HG02870 (cell line): ENCODE data around the gene SEMA6A.

Experiments used
- ATAC-seq: cut with Tn5 transposase; IDR thresholded peaks from one replicate; pipeline ENCODE4 v1.9.1; 2021; ENCODE audit warnings: mild to moderate bottlenecking, moderate library complexity; ENCODE audit not compliant: unreplicated experiment

Gene SEMA6A

GRCh38 chr5:116442931-116443551, 131.6 kb downstream of the SEMA6A start:
- no peak for ATAC-seq

- no peak for ATAC-seq
Measured at GRCh38 chr5:116442095-116442534, 132.5 kb downstream of the SEMA6A start.

- no peak for ATAC-seq
Measured at GRCh38 chr5:116441223-116441622, 133.4 kb downstream of the SEMA6A start.

- ATAC-seq = no peak
Measured at GRCh38 chr5:116440457-116441001, 134.1 kb downstream of the SEMA6A start.

- ATAC-seq = no peak
Measured at GRCh38 chr5:116439905-116440304, 134.7 kb downstream of the SEMA6A start.

GRCh38 chr5:116438979-116439554, 135.6 kb downstream of the SEMA6A start:
- ATAC-seq = no peak

- ATAC-seq = no peak
Measured at GRCh38 chr5:116437922-116438578, 136.6 kb downstream of the SEMA6A start.

GRCh38 chr5:116437351-116437705, 137.3 kb downstream of the SEMA6A start:
- ATAC-seq = no peak

GRCh38 chr5:116436674-116437350, 137.8 kb downstream of the SEMA6A start:
- no peak for ATAC-seq

- ATAC-seq = no peak
Measured at GRCh38 chr5:116428966-116429365, 145.7 kb downstream of the SEMA6A start.

GRCh38 chr5:116428413-116428812, 146.2 kb downstream of the SEMA6A start:
- no peak for ATAC-seq

GRCh38 chr5:116424951-116425350, 149.7 kb downstream of the SEMA6A start:
- no peak for ATAC-seq

- no peak for ATAC-seq
Measured at GRCh38 chr5:116424258-116424615, 150.4 kb downstream of the SEMA6A start.

GRCh38 chr5:116423587-116424257, 150.9 kb downstream of the SEMA6A start:
- no peak for ATAC-seq

GRCh38 chr5:116423141-116423540, 151.5 kb downstream of the SEMA6A start:
- no peak for ATAC-seq

GRCh38 chr5:116421080-116421629, 153.5 kb downstream of the SEMA6A start:
- no peak for ATAC-seq

GRCh38 chr5:116420540-116420939, 154.1 kb downstream of the SEMA6A start:
- no peak for ATAC-seq

- no peak for ATAC-seq
Measured at GRCh38 chr5:116419258-116419657, 155.4 kb downstream of the SEMA6A start.

GRCh38 chr5:116418774-116419173, 155.8 kb downstream of the SEMA6A start:
- ATAC-seq = no peak

- ATAC-seq = no peak
Measured at GRCh38 chr5:116418016-116418415, 156.6 kb downstream of the SEMA6A start.

- ATAC-seq = no peak
Measured at GRCh38 chr5:116415989-116416388, 158.6 kb downstream of the SEMA6A start.
